Fibroblast of peridontal ligament (primary cell): Measurements from ENCODE around the gene G3BP2.
"Not testable (repeated sequence)": the region's sequence is repeated elsewhere in the genome, so short reads cannot be mapped to it uniquely, and the experiment has no call there.

ENCODE experiments used
- DNase-seq: peaks from one replicate; pipeline ENCODE4 v3.0.0-alpha.2; 2010; ENCODE audit errors: extremely low read depth

Gene G3BP2

GRCh38 chr4:75683482-75684155, 10.4 kb upstream of the G3BP2 start:
- no peak for DNase-seq

- DNase-seq, result no peak
These were observed 6.8 kb upstream of the G3BP2 start for GRCh38 chr4:75679876-75680575.

GRCh38 chr4:75678965-75679364, 5.8 kb upstream of the G3BP2 start:
- DNase-seq, result peak; percentile 58

GRCh38 chr4:75678473-75678872, 5.3 kb upstream of the G3BP2 start:
- no peak for DNase-seq

- DNase-seq, result no peak
These were observed 1.9 kb upstream of the G3BP2 start for GRCh38 chr4:75675004-75675531.

GRCh38 chr4:75673959-75674328, 733 bp upstream of the G3BP2 start:
- no peak for DNase-seq

GRCh38 chr4:75672461-75673026, 667 bp downstream of the G3BP2 start:
- no peak for DNase-seq

- no peak for DNase-seq
These were observed 1.3 kb downstream of the G3BP2 start for GRCh38 chr4:75671802-75672421.

- no peak for DNase-seq
These were observed 4.6 kb downstream of the G3BP2 start for GRCh38 chr4:75668596-75668995.

GRCh38 chr4:75667636-75668035, 5.6 kb downstream of the G3BP2 start:
- DNase-seq, result not testable (repeated sequence)

- peak; percentile 58 for DNase-seq
These were observed 6.9 kb downstream of the G3BP2 start for GRCh38 chr4:75666299-75666698.

- DNase-seq, result not testable (repeated sequence)
These were observed 8.6 kb downstream of the G3BP2 start for GRCh38 chr4:75664604-75665003.

GRCh38 chr4:75662626-75663025, 10.6 kb downstream of the G3BP2 start:
- DNase-seq, result peak; percentile 47

- no peak for DNase-seq
These were observed 12.7 kb downstream of the G3BP2 start for GRCh38 chr4:75660491-75660890.

GRCh38 chr4:75659512-75660031, 13.6 kb downstream of the G3BP2 start:
- DNase-seq, result no peak

GRCh38 chr4:75658876-75659275, 14.3 kb downstream of the G3BP2 start:
- DNase-seq, result no peak

GRCh38 chr4:75655562-75655961, 17.6 kb downstream of the G3BP2 start:
- DNase-seq, result no peak

GRCh38 chr4:75654905-75655304, 18.3 kb downstream of the G3BP2 start:
- DNase-seq, result no peak

- peak; percentile 49 for DNase-seq
These were observed 19.2 kb downstream of the G3BP2 start for GRCh38 chr4:75653845-75654503.

GRCh38 chr4:75644095-75644494, 29.1 kb downstream of the G3BP2 start:
- DNase-seq, result no peak

GRCh38 chr4:75643651-75644050, 29.6 kb downstream of the G3BP2 start:
- DNase-seq, result peak; percentile 64
